SJCRH30 (cell line): ENCODE results near the gene MVK. TPM values are rescaled to one million over a fixed set of nuclear protein-coding genes. Genes with fewer than 3 reads are reported as not detected.

Source experiments
- DNase-seq, 2 experiments: peaks; one replicate each; pipeline ENCODE4 v3.0.0-alpha.2; 2015 to 2020
- H3K27ac ChIP-seq: fragments of 250-450 bp; sonication (Bioruptor Pico); 2 replicates; pipeline ENCODE4 v1.5.1; 2020; ENCODE audit warnings: mild to moderate bottlenecking, moderate library complexity
- H3K27me3 ChIP-seq: fragments of 250-450 bp; sonication (Bioruptor Pico); 2 replicates; pipeline ENCODE4 v1.5.1; 2020; ENCODE audit warnings: mild to moderate bottlenecking, moderate library complexity
- H3K36me3 ChIP-seq: fragments of 250-450 bp; sonication (Bioruptor Pico); 2 replicates; pipeline ENCODE4 v1.5.1; 2020; ENCODE audit warnings: mild to moderate bottlenecking, moderate library complexity
- H3K4me1 ChIP-seq: fragments of 250-450 bp; sonication (Bioruptor Pico); 2 replicates; pipeline ENCODE4 v1.5.1; 2020; ENCODE audit warnings: mild to moderate bottlenecking, moderate library complexity
- H3K4me3 ChIP-seq: fragments of 250-450 bp; sonication (Bioruptor Pico); 2 replicates; pipeline ENCODE4 v1.5.1; 2020; ENCODE audit warnings: mild to moderate bottlenecking, moderate library complexity
- H3K9me3 ChIP-seq: fragments of 250-450 bp; sonication (Bioruptor Pico); replicated peaks from 2 replicates; pipeline ENCODE4 v1.5.1; 2020; ENCODE audit warnings: mild to moderate bottlenecking, moderate library complexity
- total RNA-seq: library from RNA; depleted of rRNA; stranded (reverse); fragments of >200 nt; shearing (Covaris generic); gene quantifications from 2 replicates; pipeline ENCODE4 v1.2.3, GENCODE V29; 2014; rRNA removed

MVK gene
- total RNA-seq, 1 experiment from 2014 or later: 18.7 TPM

DNA sequence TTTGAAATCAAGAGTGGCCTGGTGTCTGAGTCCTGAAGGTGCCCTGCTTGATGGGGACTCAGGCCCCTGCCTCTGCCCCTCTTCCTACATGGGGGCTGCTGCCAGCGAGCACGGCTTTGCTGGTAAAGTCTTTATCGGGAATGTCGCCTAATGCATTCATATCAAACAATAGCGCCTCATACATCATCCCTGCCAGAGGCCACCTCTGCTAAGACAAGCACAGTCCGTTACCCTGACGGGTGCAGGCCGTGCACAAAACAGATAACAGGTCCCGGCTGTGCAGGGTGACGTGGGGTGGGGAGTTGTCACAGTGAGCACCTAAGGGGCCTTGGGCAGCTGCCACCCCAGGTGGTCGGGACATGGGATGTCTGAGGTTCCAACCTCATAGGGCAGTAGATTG lies 71.6 kb downstream of the MVK start:
- H3K27ac ChIP-seq: no peak overlapping the region
- no peaks in the 10 kb centered on the region for H3K9me3 ChIP-seq
- no peak for DNase-seq
- no peak overlapping the region for H3K4me3 ChIP-seq
- no peaks in the 10 kb centered on the region for H3K36me3 ChIP-seq
- H3K4me1 ChIP-seq: no peaks in the 10 kb centered on the region
- no peaks in the 10 kb centered on the region for H3K27me3 ChIP-seq

GRCh38 chr12:109645708-109646107 lies 72.1 kb downstream of the MVK start:
- Histone ChIP-seq H3K9me3 (no peaks in the 10 kb centered on the region), H3K4me1 (no peaks in the 10 kb centered on the region), H3K36me3 (no peaks in the 10 kb centered on the region), H3K27ac (no peak overlapping the region), H3K27me3 (no peaks in the 10 kb centered on the region), H3K4me3 (no peak overlapping the region)
- DNase-seq: no peak

Other genes with a start within 250 kb of the MVK start
- not detected in 2 replicates for gene MYO1H, start 225.9 kb upstream of the MVK start, total RNA-seq
- gene KCTD10, start 96.5 kb upstream of the MVK start, total RNA-seq: 36.1 and 37.7 TPM in 2 replicates
- gene UBE3B, start 96.2 kb upstream of the MVK start, total RNA-seq: 17.6 and 19.0 TPM in 2 replicates
- 22.2 and 23.1 TPM in 2 replicates for gene MMAB, start 290 bp upstream of the MVK start, total RNA-seq
- 17.5 and 18.9 TPM in 2 replicates for gene FAM222A, start 140.0 kb downstream of the MVK start, total RNA-seq